Skeletal muscle tissue (tissue), 4 donors: ENCODE results near the gene PLPP4. TPM values are rescaled to one million over a fixed set of nuclear protein-coding genes. Genes with fewer than 3 reads are reported as not detected.

Experiments
- H3K27ac ChIP-seq: one replicate; pipeline ENCODE4 v1.7.0; 2013; ENCODE audit warnings: mild to moderate bottlenecking, low read depth, low read length, inconsistent platforms
- H3K27me3 ChIP-seq, 3 donors: one replicate each; pipeline ENCODE4 v1.7.0; 2013; ENCODE audit warnings: low read length in 3 of 3; ENCODE audit not compliant: control insufficient read depth in 3 of 3, insufficient read depth in 3 of 3
- H3K36me3 ChIP-seq, 3 donors: one replicate each; pipeline ENCODE4 v1.7.0; 2013; ENCODE audit warnings: low read length in 3 of 3; ENCODE audit not compliant: control insufficient read depth in 3 of 3, insufficient read depth in 3 of 3
- H3K4me1 ChIP-seq, 3 donors: one replicate each; pipeline ENCODE4 v1.7.0; 2013; ENCODE audit warnings: low read length in 3 of 3, mild to moderate bottlenecking in 3 of 3; ENCODE audit not compliant: control insufficient read depth in 3 of 3, insufficient read depth in 3 of 3
- H3K4me3 ChIP-seq, 3 donors: one replicate each; pipeline ENCODE4 v1.7.0; 2013; ENCODE audit warnings: low read length in 3 of 3
- H3K9ac ChIP-seq, 3 donors: one replicate each; pipeline ENCODE4 v1.7.0; 2013; ENCODE audit warnings: low read length in 3 of 3, mild to moderate bottlenecking in 3 of 3, moderate library complexity in 2 of 3, low read depth in 1 of 3
- H3K9me3 ChIP-seq, 3 donors: one replicate each; pipeline ENCODE4 v1.7.0; 2013; ENCODE audit warnings: low read length in 3 of 3; ENCODE audit not compliant: control insufficient read depth in 3 of 3
- total RNA-seq: library from RNA; depleted of rRNA; stranded (reverse); fragments of >200 nt; gene quantifications from one replicate; pipeline ENCODE4 v1.2.3, GENCODE V29; 2014
- donor health status: Osteomylitis.

PLPP4 gene
- total RNA-seq, 1 donor from 2014 or later, result 0.52 TPM

DNA sequence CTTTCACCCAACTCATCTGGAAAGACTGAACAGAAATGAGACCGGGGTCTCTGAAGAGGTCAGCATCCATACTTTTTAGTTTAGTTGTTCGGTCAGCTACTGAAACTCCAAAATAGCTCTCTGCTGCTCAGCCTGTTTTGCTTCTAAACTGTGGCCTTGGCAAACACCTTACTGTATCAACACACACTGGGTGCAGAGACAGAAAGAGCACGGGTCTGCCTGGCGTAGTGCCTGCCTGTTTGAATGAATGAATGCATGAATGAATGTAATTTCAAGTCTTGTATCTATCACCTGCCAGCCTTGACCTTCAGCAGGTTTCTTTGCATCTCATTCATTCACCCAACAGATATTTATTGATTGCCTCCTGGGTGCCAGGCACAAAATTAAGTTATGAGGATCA, 98.4 kb downstream of the PLPP4 start:
- Histone ChIP-seq H3K4me3 (no peak overlapping the region), H3K4me1 (no peaks in the 10 kb centered on the region), H3K36me3 (no peaks in the 10 kb centered on the region), H3K9me3 (peaks cover 0 to 4% (median 0%) of the 10 kb centered on the region in 3 donors), H3K27ac (no peak overlapping the region), H3K9ac (no peak overlapping the region), H3K27me3 (no peaks in the 10 kb centered on the region)

DNA sequence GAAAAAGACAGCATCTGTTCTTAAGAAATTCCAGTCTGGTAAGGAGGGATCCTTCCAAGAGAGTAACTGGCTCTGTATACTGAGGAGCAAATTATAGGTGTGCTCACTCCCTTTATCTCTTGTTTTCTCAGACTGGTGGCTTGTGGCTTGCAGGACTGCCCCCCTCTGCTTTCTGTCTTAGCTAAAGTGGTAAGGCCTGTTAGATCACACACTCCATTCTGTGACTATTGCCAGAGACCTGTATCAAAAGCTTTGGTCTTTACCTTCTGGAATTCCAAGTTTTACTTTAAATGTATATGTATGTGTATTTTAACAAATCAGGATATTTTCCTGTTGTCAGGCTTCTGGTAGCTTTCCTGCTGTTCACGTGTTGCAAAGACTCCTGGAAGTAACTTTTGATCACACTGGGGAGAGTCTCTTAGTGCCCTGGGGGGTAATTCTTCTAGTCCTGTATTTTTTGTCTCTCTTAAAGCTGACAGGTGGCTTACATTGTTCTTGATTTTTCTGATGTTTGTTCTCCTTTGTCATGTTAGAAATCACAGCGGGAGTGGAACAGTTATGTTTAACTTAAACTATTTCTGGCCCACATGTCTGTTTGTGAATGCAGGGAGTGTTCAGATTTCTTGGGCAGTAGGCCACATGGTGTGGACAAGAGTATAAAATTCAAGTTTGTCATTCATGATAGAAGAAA, 99.0 kb downstream of the PLPP4 start:
- Histone ChIP-seq H3K4me1 (no peaks in the 10 kb centered on the region), H3K9ac (no peak overlapping the region), H3K27ac (no peak overlapping the region), H3K4me3 (no peak overlapping the region), H3K9me3 (peaks cover 0 to 4% (median 0%) of the 10 kb centered on the region in 3 donors), H3K27me3 (no peaks in the 10 kb centered on the region), H3K36me3 (no peaks in the 10 kb centered on the region)

DNA sequence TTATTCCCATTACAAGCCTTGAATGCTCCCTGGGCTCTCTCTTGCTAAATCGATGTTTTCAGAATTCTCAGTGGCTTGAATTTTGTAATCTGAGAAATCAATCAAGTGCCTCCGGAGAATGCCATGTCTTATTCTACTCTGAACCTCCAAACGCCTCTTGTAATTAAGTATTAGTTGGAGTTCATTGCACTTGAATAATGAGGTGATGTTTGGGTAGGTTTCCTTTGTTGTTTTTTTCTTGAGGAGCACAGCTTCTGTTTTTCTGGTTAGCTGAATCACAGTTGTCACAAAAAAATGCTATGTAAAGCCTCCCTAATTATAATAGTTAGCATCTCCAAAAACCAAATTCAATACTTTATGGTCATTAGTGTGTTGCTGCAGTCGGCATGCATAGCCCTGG, 100.3 kb downstream of the PLPP4 start:
- Histone ChIP-seq H3K27ac (no peak overlapping the region), H3K36me3 (no peaks in the 10 kb centered on the region), H3K4me1 (no peaks in the 10 kb centered on the region), H3K4me3 (no peak overlapping the region), H3K9ac (no peak overlapping the region), H3K27me3 (no peaks in the 10 kb centered on the region), H3K9me3 (peaks cover 0 to 4% (median 0%) of the 10 kb centered on the region in 3 donors)

DNA sequence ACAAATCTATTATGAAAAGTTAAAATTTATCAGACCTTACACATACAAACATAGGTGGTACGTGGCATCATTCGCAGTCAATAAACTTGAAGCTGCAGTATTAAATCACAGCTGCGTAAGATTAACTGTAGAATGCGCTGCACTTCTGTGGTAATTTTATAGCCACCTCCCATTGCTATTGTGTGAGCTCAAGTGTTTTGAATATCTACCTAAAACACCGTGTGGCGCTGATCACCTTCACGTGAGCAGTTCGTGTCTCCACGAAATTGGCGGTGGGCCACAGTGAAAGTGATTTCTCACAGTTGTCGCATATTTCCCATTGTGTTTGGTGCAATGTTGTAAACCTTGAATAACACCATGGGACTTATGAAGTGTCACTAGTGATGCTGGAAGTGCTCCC, 102.8 kb downstream of the PLPP4 start:
- no peaks in the 10 kb centered on the region for H3K27me3 ChIP-seq
- H3K9ac ChIP-seq, result no peak overlapping the region
- H3K4me3 ChIP-seq, result no peak overlapping the region
- no peaks in the 10 kb centered on the region for H3K36me3 ChIP-seq
- H3K4me1 ChIP-seq, result no peaks in the 10 kb centered on the region
- no peak overlapping the region for H3K27ac ChIP-seq
- H3K9me3 ChIP-seq, result no peaks in the 10 kb centered on the region

DNA sequence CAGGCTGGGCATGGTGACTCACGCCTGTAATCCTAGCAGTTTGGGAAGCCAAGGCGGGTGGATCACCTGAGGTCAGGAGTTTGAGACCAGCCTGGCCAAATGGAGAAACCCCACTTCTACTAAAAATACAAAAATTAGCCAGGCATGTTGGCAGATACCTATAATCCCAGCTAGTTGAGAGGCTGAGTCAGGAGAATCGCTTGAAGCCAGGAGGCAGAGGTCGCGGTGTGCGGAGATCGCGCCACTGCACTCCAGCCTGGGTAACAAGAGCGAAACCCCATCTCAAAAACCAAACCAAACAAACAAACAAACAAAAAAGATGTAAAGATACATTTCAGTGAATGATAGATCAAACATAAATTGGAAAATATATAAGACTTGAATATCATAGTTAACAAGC, 105.9 kb downstream of the PLPP4 start:
- no peak overlapping the region for H3K27ac ChIP-seq
- H3K27me3 ChIP-seq, result no peaks in the 10 kb centered on the region
- no peak overlapping the region for H3K9ac ChIP-seq
- H3K4me1 ChIP-seq, result no peaks in the 10 kb centered on the region
- H3K4me3 ChIP-seq, result no peak overlapping the region
- no peaks in the 10 kb centered on the region for H3K36me3 ChIP-seq
- no peaks in the 10 kb centered on the region for H3K9me3 ChIP-seq

DNA sequence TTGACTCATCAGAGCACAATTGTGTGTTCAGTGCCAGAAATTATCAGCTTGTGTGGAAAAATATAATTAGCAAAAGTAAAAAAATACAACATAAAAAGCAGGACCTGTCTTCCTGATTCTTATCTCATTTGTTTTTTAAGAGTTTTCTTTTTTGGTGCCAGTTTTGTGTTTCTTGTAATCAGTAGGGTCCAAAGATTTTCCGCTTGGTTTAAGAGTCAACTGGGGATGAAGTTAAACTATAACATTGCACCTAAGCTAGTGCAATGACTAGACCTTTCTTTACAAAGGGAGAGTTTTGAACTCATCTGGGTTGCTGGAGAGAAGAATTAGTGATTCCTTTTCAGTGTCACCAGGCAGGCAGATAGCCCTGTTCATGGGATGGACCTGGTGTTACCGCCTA, 113.4 kb downstream of the PLPP4 start:
- Histone ChIP-seq H3K27ac (no peak overlapping the region), H3K9me3 (no peaks in the 10 kb centered on the region), H3K4me1 (no peaks in the 10 kb centered on the region), H3K4me3 (no peak overlapping the region), H3K36me3 (no peaks in the 10 kb centered on the region), H3K9ac (no peak overlapping the region), H3K27me3 (no peaks in the 10 kb centered on the region)

DNA sequence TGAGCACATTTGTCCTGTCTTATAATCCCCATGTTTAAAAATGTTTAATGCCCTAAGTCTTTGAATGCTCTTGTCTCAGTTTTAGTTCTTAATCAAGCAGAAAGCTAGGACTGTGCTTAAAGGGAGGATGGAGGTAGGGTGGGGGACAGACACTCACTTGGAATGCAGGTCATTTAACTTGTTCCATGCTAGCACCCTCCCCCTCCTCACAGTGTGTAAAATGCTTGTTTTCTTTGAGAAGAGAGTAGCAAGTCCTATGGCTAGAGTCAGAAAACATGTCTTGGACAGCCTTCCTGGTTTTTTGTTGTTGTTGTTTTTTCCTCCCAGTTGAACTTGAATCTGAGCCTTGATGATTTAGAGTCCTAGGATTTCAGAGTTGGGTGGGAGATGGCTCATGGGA, 114.2 kb downstream of the PLPP4 start:
- no peaks in the 10 kb centered on the region for H3K36me3 ChIP-seq
- H3K27ac ChIP-seq, result no peak overlapping the region
- H3K9ac ChIP-seq, result no peak overlapping the region
- H3K4me1 ChIP-seq, result no peaks in the 10 kb centered on the region
- H3K9me3 ChIP-seq, result no peaks in the 10 kb centered on the region
- no peaks in the 10 kb centered on the region for H3K27me3 ChIP-seq
- H3K4me3 ChIP-seq, result no peak overlapping the region

DNA sequence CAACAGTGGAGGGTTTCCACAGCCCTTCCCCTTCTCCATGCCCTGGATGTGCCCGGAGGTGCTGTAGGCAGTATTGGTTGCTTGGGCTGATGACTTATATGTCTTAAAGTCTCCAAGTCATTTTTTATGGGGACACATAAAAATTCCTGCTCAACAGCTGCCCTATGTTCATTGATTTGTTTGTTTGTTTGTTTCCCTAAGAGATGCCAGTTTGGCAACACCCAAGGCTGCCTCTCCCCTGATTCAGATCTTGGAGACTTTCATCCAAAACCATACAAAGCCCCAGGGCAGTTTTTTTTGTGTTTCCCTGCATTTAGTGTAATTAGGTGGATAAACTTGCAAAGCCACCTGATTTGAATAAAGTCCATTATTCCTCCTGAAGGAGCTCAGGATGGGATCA, 115.3 kb downstream of the PLPP4 start:
- H3K27me3 ChIP-seq, result no peaks in the 10 kb centered on the region
- H3K4me3 ChIP-seq, result no peak overlapping the region
- H3K9me3 ChIP-seq, result no peaks in the 10 kb centered on the region
- no peaks in the 10 kb centered on the region for H3K4me1 ChIP-seq
- no peaks in the 10 kb centered on the region for H3K36me3 ChIP-seq
- H3K27ac ChIP-seq, result no peak overlapping the region
- H3K9ac ChIP-seq, result no peak overlapping the region

DNA sequence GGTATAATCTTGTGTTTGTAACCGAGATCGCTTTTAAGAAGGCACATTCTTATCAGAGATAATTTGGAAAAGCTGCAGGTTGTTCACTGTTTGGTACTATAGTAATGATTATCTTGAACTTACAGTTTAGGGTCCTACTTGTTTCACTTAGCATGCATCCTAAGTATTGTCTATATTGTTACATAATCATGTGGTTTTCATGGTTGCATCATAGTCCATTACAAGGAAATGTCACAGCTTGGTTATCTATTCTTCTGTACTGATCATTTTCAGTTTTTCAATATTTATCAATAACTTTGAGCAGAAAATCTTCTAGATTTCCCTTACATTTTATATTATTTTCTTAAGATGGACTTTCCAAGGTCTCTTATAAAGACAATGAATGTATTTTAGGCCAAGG, 116.3 kb downstream of the PLPP4 start:
- H3K9ac ChIP-seq, result no peak overlapping the region
- no peaks in the 10 kb centered on the region for H3K4me1 ChIP-seq
- H3K36me3 ChIP-seq, result no peaks in the 10 kb centered on the region
- H3K9me3 ChIP-seq, result no peaks in the 10 kb centered on the region
- H3K4me3 ChIP-seq, result no peak overlapping the region
- H3K27me3 ChIP-seq, result no peaks in the 10 kb centered on the region
- H3K27ac ChIP-seq, result no peak overlapping the region

DNA sequence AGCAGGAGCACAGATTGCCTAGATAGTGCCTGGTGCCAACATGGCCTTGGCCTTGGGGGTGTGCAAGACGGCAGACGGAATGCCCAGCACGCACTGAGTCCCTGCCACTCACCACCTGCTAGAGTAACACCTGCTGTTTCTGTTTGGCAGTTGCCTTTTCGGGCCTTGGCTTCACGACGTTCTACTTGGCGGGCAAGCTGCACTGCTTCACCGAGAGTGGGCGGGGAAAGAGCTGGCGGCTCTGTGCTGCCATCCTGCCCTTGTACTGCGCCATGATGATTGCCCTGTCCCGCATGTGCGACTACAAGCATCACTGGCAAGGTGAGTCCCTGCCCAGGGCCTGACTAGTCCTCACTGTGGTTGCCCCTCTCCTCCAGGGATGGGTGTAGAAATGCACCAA, 118.0 kb downstream of the PLPP4 start:
- Histone ChIP-seq H3K9me3 (no peaks in the 10 kb centered on the region), H3K9ac (no peak overlapping the region), H3K27ac (no peak overlapping the region), H3K36me3 (no peaks in the 10 kb centered on the region), H3K4me3 (no peak overlapping the region), H3K4me1 (no peaks in the 10 kb centered on the region), H3K27me3 (no peaks in the 10 kb centered on the region)
